ENCODE measurements around the gene MESD. TPM values are rescaled to one million over a fixed set of nuclear protein-coding genes. Genes with fewer than 3 reads are reported as not detected.

The MESD gene
- total and polyA plus RNA-seq, 3 experiments from 2014 or later: 25.7 to 35.5 (median 30.5) TPM

DNA sequence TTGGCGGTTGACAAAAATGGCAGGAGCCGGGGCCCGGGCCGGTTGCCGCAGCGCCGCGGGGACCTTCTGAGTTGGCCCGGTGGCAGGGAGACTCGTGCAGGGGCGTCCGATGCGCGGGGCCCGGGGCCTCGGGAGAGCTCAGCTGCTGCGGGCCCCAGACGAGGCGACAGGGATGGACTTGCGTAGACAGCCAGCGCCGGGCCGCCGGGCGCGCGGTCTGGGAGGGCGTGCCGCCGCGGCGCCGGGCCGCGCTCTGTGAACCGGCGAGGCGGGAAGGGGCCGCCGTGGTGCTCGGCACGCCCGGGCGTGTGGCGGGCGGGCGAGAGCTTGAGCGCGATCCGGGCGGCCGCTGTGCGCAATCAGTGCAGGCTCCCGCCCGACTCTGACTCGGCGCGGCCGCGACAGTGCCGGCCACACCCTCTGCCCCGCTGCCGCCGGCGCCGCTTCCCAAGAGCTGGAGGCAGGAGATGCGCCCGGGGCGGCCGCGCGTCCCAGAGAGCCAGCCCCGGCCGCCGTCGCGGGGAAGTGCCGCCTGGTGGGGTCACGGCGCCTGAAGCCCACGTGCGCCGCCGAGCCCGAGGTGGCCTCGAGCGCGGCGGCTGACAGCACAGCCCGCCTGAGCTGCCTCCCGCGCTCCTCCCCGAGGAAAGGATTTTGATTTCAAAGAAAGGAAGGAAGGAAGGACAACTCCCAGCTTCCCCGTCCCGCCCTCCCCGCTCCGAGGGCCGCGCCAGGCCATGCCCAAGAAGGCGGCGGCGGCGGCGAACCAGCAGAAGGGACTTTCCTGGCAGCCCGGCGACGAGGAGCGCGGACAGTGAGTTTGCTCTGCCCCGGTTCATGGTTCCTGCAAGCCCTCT is 11.8 kb upstream of the MESD start:
- H3K9me3 ChIP-seq (ENCODE audit: low read length): no peaks in the 10 kb centered on the region
- H3K36me3 Mint-ChIP-seq: peaks cover 4 to 32% (median 4%) of the 10 kb centered on the region in 3 donors

DNA sequence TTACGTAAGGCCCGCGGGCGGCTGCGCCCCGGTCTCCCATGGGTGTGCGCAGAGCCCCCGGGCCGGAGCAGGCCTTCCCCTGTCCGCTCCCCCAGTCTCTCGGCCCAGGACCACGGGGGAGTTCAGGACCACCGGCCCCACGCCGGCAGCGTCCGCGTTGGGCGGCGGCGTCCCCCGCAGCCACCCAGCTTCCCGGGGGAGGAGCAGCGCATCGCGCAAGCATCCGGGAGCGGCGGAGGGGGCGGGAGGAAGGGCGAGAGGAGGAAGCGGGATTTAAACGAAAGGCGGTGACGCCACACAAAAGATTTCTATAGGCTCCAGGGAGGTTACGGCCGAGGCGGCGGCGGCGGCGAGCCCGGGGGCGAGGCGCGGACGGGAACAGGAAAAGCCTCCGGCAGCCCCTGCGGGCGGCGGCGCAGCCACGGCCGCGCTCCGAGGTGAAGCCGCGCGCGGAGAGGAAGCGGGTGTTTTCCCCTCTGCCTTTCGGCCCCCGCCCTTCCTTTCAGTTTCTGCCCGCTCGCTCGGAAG is 11.1 kb upstream of the MESD start, which contains the start of gene TLNRD1:
TSS of gene TLNRD1 (plus strand) at position 300 of the 528 bp plus-strand sequence. CDS start 1,349 bp downstream, outside the sequence.
- peak; percentile 72 to 88 (median 82) for DNase-seq
- Histone ChIP-seq H3K4me3 (ENCODE audit: low read length) (peak within 1 kb of the TSS; percentile 96), H3K4me1 (ENCODE audit: insufficient read depth, low read length) (peaks cover 46% of the 10 kb centered on the region), H3K27ac (ENCODE audit: low read depth, low read length) (peak within 1 kb of the TSS; percentile 93), H3K36me3 (ENCODE audit: insufficient read depth, low read length) (peaks cover 11% of the 10 kb centered on the region), H3K9me3 (ENCODE audit: low read length) (no peaks in the 10 kb centered on the region), H3K27me3 (ENCODE audit: insufficient read depth, low read length, poor library complexity, severe bottlenecking) (no peaks in the 10 kb centered on the region)
- Mint-ChIP-seq H3K27ac (peak within 1 kb of the TSS; percentile 92 to 99 (median 99)), H3K36me3 (peaks cover 4 to 29% (median 4%) of the 10 kb centered on the region in 3 donors), H3K9me3 (peaks cover 0 to 2% (median 0%) of the 10 kb centered on the region in 5 donors), H3K4me1 (peaks cover 44 to 52% (median 50%) of the 10 kb centered on the region in 3 donors), H3K4me3 (peak within 1 kb of the TSS; percentile 93 to 99 (median 98)), H3K27me3 (no peaks in the 10 kb centered on the region)
- ChIA-PET CTCF (interaction anchor here (0.9 to 1.9 kb wide), 5 partner anchors 12 to 108 kb away, joined by 3 to 8 read pairs (median 3); no protein-coding TSS in a partner anchor), POLR2A (interaction anchor here (1.0 to 4.0 kb wide), 3 partner anchors 10 to 322 kb away, joined by 3 to 29 read pairs (median 5); no protein-coding TSS in a partner anchor)

More for the DNA sequence above, 11.8 kb upstream of the MESD start:
- Mint-ChIP-seq H3K9me3 (peaks cover 0 to 2% (median 0%) of the 10 kb centered on the region in 5 donors), H3K4me3 (peak overlapping the region; percentile 93 to 99 (median 98)), H3K4me1 (peaks cover 43 to 57% (median 50%) of the 10 kb centered on the region in 3 donors), H3K27me3 (no peaks in the 10 kb centered on the region), H3K27ac (peak overlapping the region; percentile 66 to 99 (median 92))
- peak overlapping the region; percentile 93 for H3K27ac ChIP-seq (ENCODE audit: low read depth, low read length)
- H3K27me3 ChIP-seq (ENCODE audit: insufficient read depth, low read length, poor library complexity, severe bottlenecking): no peaks in the 10 kb centered on the region
- DNase-seq: peak; percentile 51 to 67 (median 56)
- peaks cover 11% of the 10 kb centered on the region for H3K36me3 ChIP-seq (ENCODE audit: insufficient read depth, low read length)
- peaks cover 46% of the 10 kb centered on the region for H3K4me1 ChIP-seq (ENCODE audit: insufficient read depth, low read length)
- POLR2A ChIA-PET: interaction anchor here (1.0 to 4.0 kb wide), 3 partner anchors 11 to 321 kb away, joined by 3 to 29 read pairs (median 5); no protein-coding TSS in a partner anchor
- peak overlapping the region; percentile 96 for H3K4me3 ChIP-seq (ENCODE audit: low read length)
- CTCF ChIA-PET: interaction anchor here (1.0 to 1.9 kb wide), 6 partner anchors 12 to 265 kb away, joined by 3 to 8 read pairs (median 4); no protein-coding TSS in a partner anchor

DNA sequence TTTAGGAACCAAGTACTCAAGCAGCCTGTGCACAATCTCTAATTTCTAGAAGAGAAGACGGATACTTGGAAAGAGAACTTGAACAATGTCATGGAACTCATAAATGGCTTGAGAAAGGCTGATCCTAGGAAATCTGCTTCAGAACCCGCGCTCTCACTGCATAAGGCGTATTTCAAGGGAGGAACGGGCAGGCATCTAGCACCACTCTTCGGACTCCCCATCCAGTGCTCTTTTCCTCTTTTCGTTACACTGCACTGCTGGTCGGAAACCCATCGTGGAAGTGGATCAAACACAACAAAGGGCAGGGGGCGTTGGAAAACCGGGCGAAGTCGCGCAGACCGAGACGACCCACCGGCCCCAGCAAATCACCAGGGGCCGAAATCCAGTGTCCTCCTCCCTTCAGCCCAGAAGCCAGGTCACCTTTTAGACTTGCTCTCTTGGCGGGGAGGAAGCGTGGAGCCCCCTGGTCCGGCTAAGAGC is 10.6 kb upstream of the MESD start:
- peak overlapping the region; percentile 93 to 99 (median 98) for H3K4me3 Mint-ChIP-seq
- Histone ChIP-seq H3K4me3 (ENCODE audit: low read length) (peak overlapping the region; percentile 96), H3K27me3 (ENCODE audit: insufficient read depth, low read length, poor library complexity, severe bottlenecking) (no peaks in the 10 kb centered on the region), H3K9me3 (ENCODE audit: low read length) (no peaks in the 10 kb centered on the region), H3K4me1 (ENCODE audit: insufficient read depth, low read length) (peaks cover 46% of the 10 kb centered on the region), H3K27ac (ENCODE audit: low read depth, low read length) (peak overlapping the region; percentile 93), H3K36me3 (ENCODE audit: insufficient read depth, low read length) (peaks cover 11% of the 10 kb centered on the region)
- no peaks in the 10 kb centered on the region for H3K27me3 Mint-ChIP-seq
- H3K9me3 Mint-ChIP-seq: peaks cover 0 to 2% (median 0%) of the 10 kb centered on the region in 5 donors
- CTCF ChIA-PET: interaction anchor here (0.9 to 3.7 kb wide), 2 partner anchors 30 to 266 kb away, joined by 3 to 23 read pairs; no protein-coding TSS in a partner anchor
- POLR2A ChIA-PET: interaction anchor here (2.2 to 4.0 kb wide), 2 partner anchors 9 to 266 kb away, joined by 5 to 29 read pairs; no protein-coding TSS in a partner anchor
- peaks cover 4 to 27% (median 4%) of the 10 kb centered on the region in 3 donors for H3K36me3 Mint-ChIP-seq
- H3K27ac Mint-ChIP-seq: peak overlapping the region; percentile 92 to 99 (median 99)
- H3K4me1 Mint-ChIP-seq: peaks cover 39 to 47% (median 45%) of the 10 kb centered on the region in 3 donors
- DNase-seq: no peak

DNA sequence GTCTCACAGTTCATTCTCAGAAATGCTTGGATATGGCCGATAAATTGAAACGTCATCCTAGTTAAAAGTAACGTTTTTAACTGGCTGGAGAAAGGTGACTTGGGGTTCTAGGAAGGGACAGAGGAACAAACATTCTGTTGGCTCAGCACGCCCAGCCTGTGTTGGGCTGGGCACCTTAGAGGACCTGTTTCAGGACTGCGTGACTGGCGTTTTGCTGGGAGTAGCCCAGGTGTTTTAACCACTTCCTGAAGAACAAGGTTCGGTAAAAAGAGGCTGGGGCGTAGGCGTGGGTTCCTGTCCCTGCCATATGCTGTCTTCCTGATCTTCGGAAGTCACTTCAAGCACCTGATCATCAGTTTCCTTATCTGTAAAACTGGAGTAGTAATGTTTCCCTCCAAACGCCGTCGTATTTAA is 10.0 kb upstream of the MESD start:
- peaks cover 33 to 41% (median 39%) of the 10 kb centered on the region in 3 donors for H3K4me1 Mint-ChIP-seq
- H3K4me1 ChIP-seq (ENCODE audit: insufficient read depth, low read length): peaks cover 46% of the 10 kb centered on the region

DNA sequence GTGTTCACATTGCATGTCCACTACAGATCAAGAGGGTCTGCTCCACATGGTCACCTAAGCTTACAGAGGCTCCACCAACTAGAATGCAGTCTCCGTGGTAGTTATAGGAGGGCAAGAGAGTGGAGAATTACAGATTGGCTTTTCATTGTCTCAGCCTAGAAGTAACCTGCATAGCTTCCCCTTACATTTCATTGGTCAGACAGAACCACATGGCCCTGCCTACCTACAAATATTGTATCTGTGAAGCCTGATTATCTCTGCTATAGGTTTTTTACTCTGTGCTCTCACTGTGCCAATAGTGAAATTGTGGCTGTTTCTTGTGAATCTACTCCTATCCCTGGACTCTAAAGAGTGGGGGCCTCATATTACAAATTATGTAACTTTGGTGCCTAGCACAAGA is 8.6 kb upstream of the MESD start:
- Mint-ChIP-seq H3K27ac (peak overlapping the region; percentile 25 to 92 (median 75)), H3K4me3 (peak overlapping the region in 5 of 7 donors; percentile 2 to 70 (median 30))

More for the DNA sequence above, 10.0 kb upstream of the MESD start:
- peaks cover 0 to 2% (median 0%) of the 10 kb centered on the region in 5 donors for H3K9me3 Mint-ChIP-seq
- peak; percentile 23 to 64 (median 55) for DNase-seq
- no peaks in the 10 kb centered on the region for H3K9me3 ChIP-seq (ENCODE audit: low read length)
- peaks cover 11% of the 10 kb centered on the region for H3K36me3 ChIP-seq (ENCODE audit: insufficient read depth, low read length)
- no peaks in the 10 kb centered on the region for H3K27me3 ChIP-seq (ENCODE audit: insufficient read depth, low read length, poor library complexity, severe bottlenecking)
- no peaks in the 10 kb centered on the region for H3K27me3 Mint-ChIP-seq
- peak overlapping the region; percentile 93 for H3K27ac ChIP-seq (ENCODE audit: low read depth, low read length)
- peak overlapping the region; percentile 96 for H3K4me3 ChIP-seq (ENCODE audit: low read length)
- CTCF ChIA-PET: interaction anchor here (3.7 kb wide), 1 partner anchor 267 kb away, joined by 23 read pairs; no protein-coding TSS in a partner anchor
- peaks cover 4 to 24% (median 4%) of the 10 kb centered on the region in 3 donors for H3K36me3 Mint-ChIP-seq
- POLR2A ChIA-PET: interaction anchor here (0.7 to 4.0 kb wide), 2 partner anchors 9 to 267 kb away, joined by 5 to 29 read pairs; no protein-coding TSS in a partner anchor
- peak overlapping the region; percentile 93 to 99 (median 98) for H3K4me3 Mint-ChIP-seq
- peak overlapping the region; percentile 92 to 99 (median 99) for H3K27ac Mint-ChIP-seq

DNA sequence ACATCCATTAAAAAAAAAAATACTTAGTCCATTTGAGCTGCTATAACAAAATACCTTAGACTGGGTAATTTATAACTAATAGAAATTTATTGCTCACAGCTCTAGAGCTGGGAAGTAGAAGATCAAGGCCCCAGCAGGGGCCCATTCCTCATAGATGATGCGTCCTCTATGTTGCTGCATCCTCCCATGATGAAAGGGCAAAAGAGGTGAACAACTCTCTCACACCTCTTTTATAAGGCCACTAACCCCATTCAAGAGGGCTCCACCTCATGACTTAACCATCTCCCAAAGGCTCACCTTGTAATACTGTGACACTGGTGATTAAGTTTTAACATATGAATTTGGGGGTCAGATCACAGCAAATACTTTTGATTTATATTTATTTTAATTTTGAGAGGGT is 8.1 kb upstream of the MESD start:
- H3K9me3 ChIP-seq (ENCODE audit: low read length): no peaks in the 10 kb centered on the region
- H3K27me3 ChIP-seq (ENCODE audit: insufficient read depth, low read length, poor library complexity, severe bottlenecking): no peaks in the 10 kb centered on the region
- H3K4me1 ChIP-seq (ENCODE audit: insufficient read depth, low read length): peaks cover 28% of the 10 kb centered on the region
- no peak overlapping the region for H3K27ac ChIP-seq (ENCODE audit: low read depth, low read length)
- Mint-ChIP-seq H3K4me3 (no peak overlapping the region), H3K36me3 (peaks cover 0 to 8% (median 0%) of the 10 kb centered on the region in 3 donors), H3K4me1 (peaks cover 18 to 24% (median 23%) of the 10 kb centered on the region in 3 donors), H3K27ac (peak overlapping the region in 5 of 8 donors; percentile 21 to 86 (median 26)), H3K9me3 (peaks cover 0 to 2% (median 0%) of the 10 kb centered on the region in 5 donors), H3K27me3 (no peaks in the 10 kb centered on the region)
- ChIA-PET POLR2A (no interaction called here), CTCF (interaction anchor here (3.7 kb wide), 1 partner anchor 269 kb away, joined by 23 read pairs; no protein-coding TSS in a partner anchor)
- DNase-seq: no peak
- no peaks in the 10 kb centered on the region for H3K36me3 ChIP-seq (ENCODE audit: insufficient read depth, low read length)
- no peak overlapping the region for H3K4me3 ChIP-seq (ENCODE audit: low read length)

More for the DNA sequence above, 8.6 kb upstream of the MESD start:
- DNase-seq: no peak
- Mint-ChIP-seq H3K9me3 (peaks cover 0 to 2% (median 0%) of the 10 kb centered on the region in 5 donors), H3K27me3 (no peaks in the 10 kb centered on the region), H3K36me3 (peaks cover 0 to 11% (median 0%) of the 10 kb centered on the region in 3 donors), H3K4me1 (peaks cover 20 to 28% (median 25%) of the 10 kb centered on the region in 3 donors)
- peaks cover 34% of the 10 kb centered on the region for H3K4me1 ChIP-seq (ENCODE audit: insufficient read depth, low read length)
- no peaks in the 10 kb centered on the region for H3K9me3 ChIP-seq (ENCODE audit: low read length)
- ChIA-PET CTCF (interaction anchor here (3.7 kb wide), 1 partner anchor 268 kb away, joined by 23 read pairs; no protein-coding TSS in a partner anchor), POLR2A (no interaction called here)
- H3K36me3 ChIP-seq (ENCODE audit: insufficient read depth, low read length): peaks cover 2% of the 10 kb centered on the region
- no peaks in the 10 kb centered on the region for H3K27me3 ChIP-seq (ENCODE audit: insufficient read depth, low read length, poor library complexity, severe bottlenecking)
- H3K4me3 ChIP-seq (ENCODE audit: low read length): no peak overlapping the region
- H3K27ac ChIP-seq (ENCODE audit: low read depth, low read length): peak overlapping the region; percentile 29

DNA sequence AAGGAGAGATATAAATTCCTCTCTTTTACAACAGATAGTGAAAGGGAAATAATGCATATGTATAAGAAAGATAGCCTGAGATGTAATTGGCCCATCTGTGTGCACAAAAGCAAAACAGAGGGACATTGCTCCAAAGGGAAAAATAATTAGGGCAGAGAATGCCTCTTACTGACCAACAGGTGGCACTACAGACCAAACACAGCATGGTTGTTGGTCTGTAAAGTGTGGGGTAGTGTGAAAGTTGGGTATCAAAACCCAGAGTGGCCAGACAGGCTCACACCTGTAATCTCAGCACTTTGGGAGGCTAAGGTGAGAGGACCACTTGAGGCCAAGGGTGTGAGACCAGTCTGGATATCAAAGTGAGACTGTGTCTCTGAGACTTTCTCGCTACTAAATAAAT is 6.6 kb upstream of the MESD start:
- no peaks in the 10 kb centered on the region for H3K36me3 ChIP-seq (ENCODE audit: insufficient read depth, low read length)
- no peaks in the 10 kb centered on the region for H3K9me3 ChIP-seq (ENCODE audit: low read length)
- H3K27ac Mint-ChIP-seq: peak overlapping the region in 1 of 8 donors; percentile 43
- peaks cover 0 to 2% (median 0%) of the 10 kb centered on the region in 5 donors for H3K9me3 Mint-ChIP-seq
- ChIA-PET CTCF (no interaction called here), POLR2A (no interaction called here)
- no peak overlapping the region for H3K4me3 ChIP-seq (ENCODE audit: low read length)
- H3K27ac ChIP-seq (ENCODE audit: low read depth, low read length): no peak overlapping the region
- DNase-seq: no peak
- peaks cover 30% of the 10 kb centered on the region for H3K4me1 ChIP-seq (ENCODE audit: insufficient read depth, low read length)
- peaks cover 18 to 31% (median 24%) of the 10 kb centered on the region in 3 donors for H3K4me1 Mint-ChIP-seq
- H3K27me3 Mint-ChIP-seq: no peaks in the 10 kb centered on the region
- H3K4me3 Mint-ChIP-seq: peak overlapping the region in 1 of 7 donors; percentile 31
- H3K36me3 Mint-ChIP-seq: peaks cover 0 to 5% (median 0%) of the 10 kb centered on the region in 3 donors
- H3K27me3 ChIP-seq (ENCODE audit: insufficient read depth, low read length, poor library complexity, severe bottlenecking): no peaks in the 10 kb centered on the region

Data from CD8-positive, alpha-beta memory T cell (primary cell).